ENCODE results near the gene PRKN.

The PRKN gene

GRCh38 chr6:162147805-162148204, 579.8 kb downstream of the PRKN start:
- no peak for DNase-seq (ENCODE audit: extremely low spot score)
- POLR2A ChIA-PET: no interaction called here
- CTCF ChIA-PET: no interaction called here
- TF ChIP-seq NFRKB (IDR thresholded peaks at IDR 0.05) (no peak), LEF1 (IDR thresholded peaks at IDR 0.05; ENCODE audit: borderline replicate concordance) (no peak), ZNF384 (IDR thresholded peaks at IDR 0.05) (no peak), SP1 (IDR thresholded peaks at IDR 0.05) (no peak), TARDBP (IDR thresholded peaks at IDR 0.05) (no peak), BHLHE40 (IDR thresholded peaks at IDR 0.05; ENCODE audit: borderline replicate concordance) (no peak), ELF4 (IDR thresholded peaks at IDR 0.05) (no peak), SUZ12 (IDR thresholded peaks at IDR 0.05) (no peak), FOXA1 (IDR thresholded peaks at IDR 0.05) (no peak), L3MBTL2 (conservative IDR thresholded peaks at IDR 0.05) (no peak), PKNOX1 (IDR thresholded peaks at IDR 0.05) (no peak), CTBP1 (IDR thresholded peaks at IDR 0.05; ENCODE audit: borderline replicate concordance) (no peak), HDGF (IDR thresholded peaks at IDR 0.05; ENCODE audit: borderline replicate concordance) (no peak), ARNT (IDR thresholded peaks at IDR 0.05) (no peak), FOXM1 (IDR thresholded peaks at IDR 0.05; ENCODE audit: borderline replicate concordance) (no peak), FOXK2 (IDR thresholded peaks at IDR 0.05) (no peak)

GRCh38 chr6:162147281-162147680, 580.3 kb downstream of the PRKN start:
- no peak for TF ChIP-seq SP1 (IDR thresholded peaks at IDR 0.05)
- TF ChIP-seq FOXM1 (IDR thresholded peaks at IDR 0.05; ENCODE audit: borderline replicate concordance): no peak
- TF ChIP-seq PKNOX1 (IDR thresholded peaks at IDR 0.05): no peak
- POLR2A ChIA-PET: no interaction called here
- CTCF ChIA-PET: interaction anchor here (0.6 kb wide), 1 partner anchor 729 kb away, joined by 3 read pairs; no protein-coding TSS in a partner anchor
- DNase-seq (ENCODE audit: extremely low spot score): no peak

GRCh38 chr6:162140251-162140852, 587.2 kb downstream of the PRKN start:
- no peak for DNase-seq (ENCODE audit: extremely low spot score)
- ChIA-PET POLR2A (no interaction called here), CTCF (no interaction called here)
- no peak for TF ChIP-seq ZNF384 (IDR thresholded peaks at IDR 0.05)
- TF ChIP-seq L3MBTL2 (conservative IDR thresholded peaks at IDR 0.05): no peak
- TF ChIP-seq FOXA1 (IDR thresholded peaks at IDR 0.05): no peak
- TF ChIP-seq HDGF (IDR thresholded peaks at IDR 0.05; ENCODE audit: borderline replicate concordance): no peak
- no peak for TF ChIP-seq ELF4 (IDR thresholded peaks at IDR 0.05)
- no peak for TF ChIP-seq FOXM1 (IDR thresholded peaks at IDR 0.05; ENCODE audit: borderline replicate concordance)
- TF ChIP-seq FOXK2 (IDR thresholded peaks at IDR 0.05): no peak
- TF ChIP-seq SP1 (IDR thresholded peaks at IDR 0.05): no peak
- TF ChIP-seq TARDBP (IDR thresholded peaks at IDR 0.05): no peak
- TF ChIP-seq LEF1 (IDR thresholded peaks at IDR 0.05; ENCODE audit: borderline replicate concordance): no peak
- no peak for TF ChIP-seq CTBP1 (IDR thresholded peaks at IDR 0.05; ENCODE audit: borderline replicate concordance)
- no peak for TF ChIP-seq PKNOX1 (IDR thresholded peaks at IDR 0.05)
- no peak for TF ChIP-seq ARNT (IDR thresholded peaks at IDR 0.05)
- no peak for TF ChIP-seq SUZ12 (IDR thresholded peaks at IDR 0.05)
- TF ChIP-seq BHLHE40 (IDR thresholded peaks at IDR 0.05; ENCODE audit: borderline replicate concordance): no peak
- no peak for TF ChIP-seq NFRKB (IDR thresholded peaks at IDR 0.05)

GRCh38 chr6:162125659-162126058, 601.9 kb downstream of the PRKN start:
- TF ChIP-seq CTBP1 (IDR thresholded peaks at IDR 0.05; ENCODE audit: borderline replicate concordance) (no peak), TARDBP (IDR thresholded peaks at IDR 0.05) (no peak), PKNOX1 (IDR thresholded peaks at IDR 0.05) (no peak), L3MBTL2 (conservative IDR thresholded peaks at IDR 0.05) (no peak), ZNF384 (IDR thresholded peaks at IDR 0.05) (no peak)
- CTCF ChIA-PET: no interaction called here
- no peak for DNase-seq (ENCODE audit: extremely low spot score)
- POLR2A ChIA-PET: no interaction called here

GRCh38 chr6:162124710-162125435, 602.7 kb downstream of the PRKN start:
- POLR2A ChIA-PET: no interaction called here
- TF ChIP-seq HDGF (IDR thresholded peaks at IDR 0.05; ENCODE audit: borderline replicate concordance) (no peak), ELF4 (IDR thresholded peaks at IDR 0.05) (no peak), ZNF384 (IDR thresholded peaks at IDR 0.05) (no peak), FOXA1 (IDR thresholded peaks at IDR 0.05) (no peak)
- CTCF ChIA-PET: no interaction called here
- no peak for DNase-seq (ENCODE audit: extremely low spot score)

- peak; percentile 26 for DNase-seq (ENCODE audit: extremely low spot score)
- CTCF ChIA-PET: no interaction called here
- TF ChIP-seq BHLHE40 (IDR thresholded peaks at IDR 0.05; ENCODE audit: borderline replicate concordance) (no peak), FOXA1 (IDR thresholded peaks at IDR 0.05) (no peak), ZNF384 (IDR thresholded peaks at IDR 0.05) (no peak), NFRKB (IDR thresholded peaks at IDR 0.05) (no peak), L3MBTL2 (conservative IDR thresholded peaks at IDR 0.05) (no peak), HDGF (IDR thresholded peaks at IDR 0.05; ENCODE audit: borderline replicate concordance) (no peak), TARDBP (IDR thresholded peaks at IDR 0.05) (no peak), ARNT (IDR thresholded peaks at IDR 0.05) (no peak)
- POLR2A ChIA-PET: no interaction called here
These were observed 603.8 kb downstream of the PRKN start for GRCh38 chr6:162123797-162124196.

Measured in HEK293T (cell line).